Bronchial epithelial cell (primary cell): ENCODE data around the gene WDR64. TPM values are rescaled to one million over a fixed set of nuclear protein-coding genes. Genes with fewer than 3 reads are reported as not detected.

Experiments
- DNase-seq: peaks from one replicate; pipeline ENCODE4 v3.0.0-alpha.2; 2010; ENCODE audit warnings: low read depth
- FAIRE-seq: peaks from 2 replicates; lab custom pipeline; 2011; peaks lifted over from hg19 to GRCh38; lab: Jason Lieb, UNC
- H3K27me3 ChIP-seq: 2 replicates; pipeline ENCODE4 v1.5.1; 2011; ENCODE audit warnings: low read length; ENCODE audit not compliant: control insufficient read depth, insufficient read depth
- H3K36me3 ChIP-seq: 2 replicates; pipeline ENCODE4 v1.5.1; 2011; ENCODE audit warnings: low read length; ENCODE audit not compliant: control insufficient read depth, insufficient read depth
- H3K4me3 ChIP-seq: 2 replicates; pipeline ENCODE4 v1.5.1; 2011; ENCODE audit warnings: mild to moderate bottlenecking, low read depth, low read length, control low read depth
- CTCF ChIP-seq: IDR thresholded peaks from 2 replicates; pipeline ENCODE4 v1.5.1; 2011; ENCODE audit warnings: mild to moderate bottlenecking, moderate library complexity, low read length, control low read depth, inconsistent platforms; ENCODE audit not compliant: insufficient read depth, severe bottlenecking
- total RNA-seq: library from RNA; depleted of rRNA; stranded (reverse); fragments of >200 nt; gene quantifications from 2 replicates; pipeline ENCODE4 v1.2.1, GENCODE V29; 2014

The WDR64 gene
- total RNA-seq, 1 donor from 2014 or later = not detected

- H3K4me3 ChIP-seq = no peak overlapping the region
- FAIRE-seq (no peak), DNase-seq (no peak)
These were observed 8.4 kb downstream of the WDR64 start for GRCh38 chr1:241660424-241660972.

GRCh38 chr1:241666419-241666818 is 14.3 kb downstream of the WDR64 start:
- FAIRE-seq = no peak
- no peak for DNase-seq
- no peak overlapping the region for H3K4me3 ChIP-seq
- no peaks in the 10 kb centered on the region for H3K36me3 ChIP-seq
- TF ChIP-seq CTCF = no peak
- H3K27me3 ChIP-seq = no peaks in the 10 kb centered on the region

More at GRCh38 chr1:241660424-241660972, 8.4 kb downstream of the WDR64 start:
- TF ChIP-seq CTCF = no peak
- H3K27me3 ChIP-seq = no peaks in the 10 kb centered on the region
- H3K36me3 ChIP-seq = no peaks in the 10 kb centered on the region

DNA sequence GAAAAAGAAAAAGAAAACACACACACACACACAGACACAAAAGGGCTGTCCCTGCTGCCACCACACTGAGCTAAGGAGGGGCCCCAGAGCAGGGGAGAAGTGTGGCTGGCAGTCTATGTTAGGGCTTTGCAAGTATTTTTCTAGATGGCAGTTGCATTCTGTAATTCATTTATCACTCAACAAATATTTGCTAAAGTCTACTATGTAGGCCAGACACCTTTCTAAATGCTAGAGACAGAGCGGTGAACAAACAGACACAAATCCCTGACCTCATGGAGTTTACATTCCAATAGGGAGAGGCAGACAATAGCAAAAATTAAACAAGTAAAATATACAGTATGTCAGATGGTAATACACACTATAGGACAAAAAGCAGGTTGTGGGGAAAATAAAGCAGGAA is 20.2 kb downstream of the WDR64 start:
- DNase-seq (no peak), FAIRE-seq (no peak)
- Histone ChIP-seq H3K27me3 (no peaks in the 10 kb centered on the region), H3K36me3 (no peaks in the 10 kb centered on the region), H3K4me3 (no peak overlapping the region)
- TF ChIP-seq CTCF = no peak

DNA sequence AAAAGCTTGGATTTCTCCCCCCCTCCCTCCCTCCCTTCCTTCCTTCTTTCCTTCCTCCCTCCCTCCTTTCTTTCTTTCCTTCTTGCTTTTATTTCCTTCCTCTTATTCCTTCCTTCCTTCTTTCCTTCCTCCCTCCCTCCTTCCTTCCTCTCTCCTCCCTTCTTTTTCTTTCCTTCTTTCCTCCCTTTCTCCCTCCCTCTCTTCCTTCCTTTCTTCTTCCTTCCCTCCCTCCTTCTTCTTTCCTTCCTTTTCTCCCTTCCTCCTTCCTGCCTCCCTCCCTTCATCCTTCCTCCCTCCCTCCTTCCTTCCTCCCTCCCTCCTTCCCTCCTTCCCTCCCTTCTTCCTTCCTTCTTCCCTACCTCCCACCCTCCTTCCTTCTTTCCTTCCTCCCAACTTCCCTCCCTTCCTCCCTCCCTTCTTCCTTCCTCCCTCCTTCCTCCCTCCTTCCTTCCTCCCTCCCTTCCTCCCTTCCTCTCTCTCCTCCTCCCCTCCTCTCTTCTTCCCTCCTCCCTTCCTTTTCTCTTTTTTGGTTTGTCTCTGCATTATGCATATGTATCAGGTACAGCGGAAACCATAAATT is 22.8 kb downstream of the WDR64 start:
- Histone ChIP-seq H3K4me3 (no peak overlapping the region), H3K36me3 (no peaks in the 10 kb centered on the region), H3K27me3 (no peaks in the 10 kb centered on the region)
- no peak for DNase-seq
- no peak for FAIRE-seq
- TF ChIP-seq CTCF = no peak

GRCh38 chr1:241675983-241676382 is 23.9 kb downstream of the WDR64 start:
- no peak for TF ChIP-seq CTCF
- FAIRE-seq = no peak
- H3K27me3 ChIP-seq = no peaks in the 10 kb centered on the region
- no peak for DNase-seq
- no peaks in the 10 kb centered on the region for H3K36me3 ChIP-seq
- H3K4me3 ChIP-seq = no peak overlapping the region

- Histone ChIP-seq H3K36me3 (no peaks in the 10 kb centered on the region), H3K27me3 (no peaks in the 10 kb centered on the region), H3K4me3 (no peak overlapping the region)
- DNase-seq (no peak), FAIRE-seq (no peak)
- no peak for TF ChIP-seq CTCF
These were observed 25.1 kb downstream of the WDR64 start for GRCh38 chr1:241677201-241677600.
